Bone marrow (tissue), 2 donors: ENCODE results near the gene QRFP.

Experiments
- DNase-seq, 2 donors: peaks; one replicate each; lab custom pipeline; 2025; lab: John Stamatoyannopoulos, UW

Gene QRFP

GRCh38 chr9:130872093-130872492 lies 24.5 kb downstream of the QRFP start:
- no peak for DNase-seq

- DNase-seq, result no peak
Observed at GRCh38 chr9:130871395-130872062, 25.1 kb downstream of the QRFP start.

- no peak for DNase-seq
Observed at GRCh38 chr9:130870491-130871381, 25.9 kb downstream of the QRFP start.

GRCh38 chr9:130869250-130869649 lies 27.4 kb downstream of the QRFP start:
- no peak for DNase-seq

- DNase-seq, result no peak
Observed at GRCh38 chr9:130868230-130868629, 28.4 kb downstream of the QRFP start.

- no peak for DNase-seq
Observed at GRCh38 chr9:130867556-130867955, 29.1 kb downstream of the QRFP start.

- DNase-seq, result peak; percentile 6 to 43
Observed at GRCh38 chr9:130866474-130866965, 30.1 kb downstream of the QRFP start.

- no peak for DNase-seq
Observed at GRCh38 chr9:130865921-130866320, 30.7 kb downstream of the QRFP start.

GRCh38 chr9:130864541-130864940 lies 32.1 kb downstream of the QRFP start:
- no peak for DNase-seq

- no peak for DNase-seq
Observed at GRCh38 chr9:130862747-130863146, 33.9 kb downstream of the QRFP start.

- DNase-seq, result no peak
Observed at GRCh38 chr9:130862217-130862616, 34.4 kb downstream of the QRFP start.

- no peak for DNase-seq
Observed at GRCh38 chr9:130861372-130862180, 35.0 kb downstream of the QRFP start.

GRCh38 chr9:130860458-130861316 lies 35.9 kb downstream of the QRFP start:
- DNase-seq, result peak in 1 of 2 donors; percentile 14

GRCh38 chr9:130858739-130859705 lies 37.6 kb downstream of the QRFP start:
- DNase-seq, result no peak

GRCh38 chr9:130857864-130858738 lies 38.5 kb downstream of the QRFP start:
- no peak for DNase-seq

- no peak for DNase-seq
Observed at GRCh38 chr9:130856474-130856873, 40.1 kb downstream of the QRFP start.

- no peak for DNase-seq
Observed at GRCh38 chr9:130854835-130855234, 41.8 kb downstream of the QRFP start.

GRCh38 chr9:130854092-130854491 lies 42.5 kb downstream of the QRFP start:
- DNase-seq, result no peak

- no peak for DNase-seq
Observed at GRCh38 chr9:130852801-130853200, 43.8 kb downstream of the QRFP start.
